ENCODE data around the gene WDR82.

Gene WDR82

DNA sequence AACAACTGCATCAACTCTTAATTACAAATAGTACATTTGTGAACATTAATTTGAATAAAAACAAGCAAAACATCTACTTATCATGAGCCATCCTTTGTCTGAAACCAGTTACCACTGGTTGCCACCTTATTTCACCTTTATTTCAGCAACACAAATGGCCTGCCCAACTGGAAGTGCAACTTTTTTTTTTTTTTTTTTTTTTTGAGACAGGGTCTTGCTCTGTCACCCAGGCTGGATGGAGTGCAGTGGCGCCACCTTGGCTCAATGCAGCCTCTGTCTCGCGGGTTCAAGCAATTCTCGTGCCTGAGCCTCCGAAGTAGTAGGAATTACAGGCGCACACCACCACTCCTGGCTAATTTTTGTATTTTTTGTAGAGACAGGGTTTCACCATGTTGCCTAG lies 13.1 kb downstream of the WDR82 start:
- H3K4me3 ChIP-seq (ENCODE audit: low read length), result no peak overlapping the region
- no peak for DNase-seq (ENCODE audit: low read depth, low spot score)

GRCh38 chr3:52262447-52262846 lies 16.0 kb downstream of the WDR82 start:
- no peak for DNase-seq (ENCODE audit: low read depth, low spot score)
- no peak overlapping the region for H3K4me3 ChIP-seq (ENCODE audit: low read length)

DNA sequence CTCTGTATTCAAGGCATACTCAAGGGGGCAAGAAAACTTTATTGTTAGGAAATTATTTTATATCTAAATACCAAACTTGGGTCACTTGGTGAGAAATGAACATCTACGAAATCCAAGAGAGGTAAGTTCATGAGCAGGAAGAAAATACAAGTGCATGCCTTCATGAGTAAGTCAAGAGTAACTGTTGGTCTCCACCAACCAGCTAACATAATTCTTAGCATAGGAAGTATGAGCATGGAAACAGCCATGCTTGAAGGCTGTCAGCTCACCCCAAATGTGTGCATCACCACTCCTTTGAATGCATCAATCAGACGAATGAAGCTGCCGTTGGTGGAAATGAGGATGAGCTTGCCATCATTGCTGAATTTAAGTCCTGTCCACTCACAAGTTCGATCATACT lies 19.0 kb downstream of the WDR82 start:
- H3K4me3 ChIP-seq (ENCODE audit: low read length), result no peak overlapping the region
- DNase-seq (ENCODE audit: low read depth, low spot score), result no peak

GRCh38 chr3:52259035-52259434 lies 19.4 kb downstream of the WDR82 start:
- no peak overlapping the region for H3K4me3 ChIP-seq (ENCODE audit: low read length)
- no peak for DNase-seq (ENCODE audit: low read depth, low spot score)

- H3K4me3 ChIP-seq (ENCODE audit: low read length), result no peak overlapping the region
- DNase-seq (ENCODE audit: low read depth, low spot score), result no peak
Observed at GRCh38 chr3:52257911-52258310, 20.5 kb downstream of the WDR82 start.

GRCh38 chr3:52256622-52257021 lies 21.8 kb downstream of the WDR82 start:
- no peak for DNase-seq (ENCODE audit: low read depth, low spot score)
- no peak overlapping the region for H3K4me3 ChIP-seq (ENCODE audit: low read length)

GRCh38 chr3:52256159-52256558 lies 22.3 kb downstream of the WDR82 start:
- no peak for DNase-seq (ENCODE audit: low read depth, low spot score)
- no peak overlapping the region for H3K4me3 ChIP-seq (ENCODE audit: low read length)

DNA sequence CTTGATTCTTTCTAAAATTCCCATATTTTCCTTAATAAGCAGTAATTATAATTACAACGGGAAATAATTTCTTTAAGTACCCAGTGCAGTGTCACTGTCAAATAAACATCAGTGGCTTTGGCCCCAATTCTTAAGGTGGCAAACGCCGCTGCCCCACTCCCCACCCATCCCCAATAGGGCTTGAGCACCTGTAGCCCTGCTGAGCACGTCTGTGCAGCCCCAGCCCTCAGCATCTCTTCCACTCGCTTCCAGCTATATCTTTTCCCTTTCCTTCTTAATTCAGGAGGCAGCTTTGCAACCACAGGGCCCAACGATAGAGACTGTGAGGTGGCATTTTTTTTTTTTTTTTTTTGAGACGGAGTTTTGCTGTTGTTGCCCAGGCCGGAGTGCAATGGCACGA lies 23.8 kb downstream of the WDR82 start:
- H3K4me3 ChIP-seq (ENCODE audit: low read length), result no peak overlapping the region
- no peak for DNase-seq (ENCODE audit: low read depth, low spot score)

GRCh38 chr3:52253314-52254304 lies 24.8 kb downstream of the WDR82 start:
- DNase-seq (ENCODE audit: low read depth, low spot score), result peak; percentile 96
- peak overlapping the region; percentile 27 for H3K4me3 ChIP-seq (ENCODE audit: low read length)

DNA sequence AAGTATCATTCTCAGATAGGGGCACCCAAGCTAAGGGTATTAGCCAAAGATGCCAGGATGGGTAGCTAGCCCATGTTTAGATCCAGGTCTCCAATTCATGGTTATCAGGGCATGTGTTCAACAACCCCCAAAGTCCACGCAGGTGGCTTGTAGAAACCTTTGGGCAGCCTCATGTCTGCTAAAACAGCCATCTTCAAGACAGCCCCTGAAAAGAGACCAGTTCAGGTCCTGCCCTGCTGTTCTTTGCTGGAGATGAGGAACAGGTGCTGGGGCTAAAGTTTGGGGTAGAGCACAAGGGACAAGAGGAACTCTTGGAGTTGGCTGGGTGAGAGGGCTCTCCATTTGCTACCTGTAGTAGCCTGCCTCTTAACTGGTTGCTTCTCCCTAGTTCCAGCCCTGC lies 28.3 kb downstream of the WDR82 start:
- no peak overlapping the region for H3K4me3 ChIP-seq (ENCODE audit: low read length)
- DNase-seq (ENCODE audit: low read depth, low spot score), result no peak

GRCh38 chr3:52249683-52250082 lies 28.8 kb downstream of the WDR82 start:
- no peak for DNase-seq (ENCODE audit: low read depth, low spot score)

DNA sequence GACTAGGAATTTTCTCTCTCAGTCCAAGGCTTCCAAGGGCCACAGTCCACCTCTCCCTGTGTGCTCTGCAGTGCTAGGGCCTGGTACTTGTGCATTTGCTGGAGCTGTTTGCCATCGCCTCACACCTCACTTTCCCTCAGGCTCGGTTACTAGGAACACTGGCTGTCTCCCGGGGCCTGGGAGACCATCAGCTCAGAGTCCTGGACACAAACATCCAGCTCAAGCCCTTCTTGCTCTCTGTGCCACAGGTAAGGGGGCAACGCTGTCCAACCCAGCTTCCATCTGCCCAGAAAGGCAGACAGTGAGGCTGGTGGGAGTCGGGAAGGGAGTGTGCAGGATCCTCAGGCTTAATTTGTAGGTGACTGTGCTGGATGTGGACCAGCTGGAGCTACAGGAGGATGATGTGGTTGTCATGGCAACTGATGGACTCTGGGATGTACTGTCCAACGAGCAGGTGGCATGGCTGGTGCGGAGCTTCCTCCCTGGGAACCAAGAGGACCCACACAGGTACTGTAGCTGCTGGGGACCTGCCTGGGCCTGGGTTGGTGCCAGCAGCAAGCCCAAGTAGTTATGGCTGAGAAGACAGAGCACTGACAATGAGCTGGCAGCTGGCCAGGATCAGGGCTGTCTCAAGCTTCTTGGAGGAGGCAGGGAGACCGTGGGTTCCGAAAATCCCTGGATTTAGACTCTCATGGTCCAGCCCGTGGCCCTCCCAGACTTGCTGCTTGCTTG lies 29.5 kb downstream of the WDR82 start:
- no peak for DNase-seq (ENCODE audit: low read depth, low spot score)

More at GRCh38 chr3:52249683-52250082, 28.8 kb downstream of the WDR82 start:
- H3K4me3 ChIP-seq (ENCODE audit: low read length), result no peak overlapping the region

DNA sequence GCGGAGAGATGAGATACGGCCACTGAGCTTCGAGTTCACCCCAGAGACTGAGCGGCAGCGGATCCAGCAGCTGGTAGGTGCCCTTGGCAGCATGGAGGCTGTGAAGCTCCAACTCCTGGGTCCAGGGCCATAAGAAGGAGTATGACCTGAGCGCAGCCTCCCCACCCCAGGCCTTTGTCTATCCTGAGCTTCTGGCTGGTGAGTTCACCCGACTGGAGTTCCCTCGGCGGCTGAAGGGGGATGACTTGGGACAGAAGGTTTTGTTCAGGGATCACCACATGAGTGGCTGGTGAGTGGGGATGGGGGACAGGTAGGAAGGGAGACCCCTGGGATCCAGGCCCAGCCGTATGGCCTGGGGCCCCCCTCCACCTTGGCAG lies 30.3 kb downstream of the WDR82 start:
- H3K4me3 ChIP-seq (ENCODE audit: low read length), result no peak overlapping the region
- no peak for DNase-seq (ENCODE audit: low read depth, low spot score)

More for the DNA sequence above, 29.5 kb downstream of the WDR82 start:
- H3K4me3 ChIP-seq (ENCODE audit: low read length), result no peak overlapping the region

DNA sequence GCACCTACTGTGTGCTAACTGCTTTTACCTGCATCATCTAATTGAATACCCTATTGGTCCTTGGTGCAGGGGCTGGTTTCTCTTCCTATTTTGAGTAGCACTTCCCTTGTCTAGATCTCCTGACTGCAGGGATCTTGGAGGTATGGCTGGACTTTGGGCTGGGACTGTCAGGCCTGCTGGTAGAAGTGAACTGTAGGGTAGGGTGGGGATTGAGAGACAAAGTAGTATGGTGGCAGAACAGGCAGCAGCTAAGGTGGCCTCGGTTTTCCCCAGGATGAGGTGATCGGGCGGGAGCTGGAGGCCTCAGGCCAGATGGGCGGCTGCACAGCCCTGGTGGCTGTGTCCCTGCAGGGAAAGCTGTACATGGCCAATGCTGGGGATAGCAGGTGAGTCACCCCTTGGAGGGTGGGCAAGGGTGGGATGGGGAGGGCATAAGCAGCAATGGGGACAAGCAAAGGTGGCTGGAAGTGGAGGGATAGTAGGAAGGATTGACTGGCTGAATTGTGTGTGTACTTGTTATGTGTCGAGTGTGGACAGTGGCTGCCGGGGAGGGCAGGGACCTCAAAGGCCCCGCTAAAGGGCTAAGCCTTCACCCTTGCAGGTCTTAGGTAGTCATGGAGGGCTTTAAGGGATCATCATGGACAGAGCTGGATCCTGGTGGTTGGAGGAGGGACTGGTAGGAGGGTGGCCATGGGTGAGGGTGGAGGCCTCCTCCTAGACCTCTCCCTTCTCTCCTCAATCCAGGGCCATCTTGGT lies 30.9 kb downstream of the WDR82 start:
- H3K4me3 ChIP-seq (ENCODE audit: low read length), result no peak overlapping the region
- no peak for DNase-seq (ENCODE audit: low read depth, low spot score)

GRCh38 chr3:52246728-52247408 lies 31.6 kb downstream of the WDR82 start:
- H3K4me3 ChIP-seq (ENCODE audit: low read length), result peak overlapping the region; percentile 61; the same call in 1 of the 2 replicates
- DNase-seq (ENCODE audit: low read depth, low spot score), result no peak

- peak overlapping the region; percentile 61 for H3K4me3 ChIP-seq (ENCODE audit: low read length)
- no peak for DNase-seq (ENCODE audit: low read depth, low spot score)
Observed at GRCh38 chr3:52246264-52246620, 32.2 kb downstream of the WDR82 start.

- DNase-seq (ENCODE audit: low read depth, low spot score), result no peak
- H3K4me3 ChIP-seq (ENCODE audit: low read length), result peak within 1 kb of the TSS; percentile 61
Observed at GRCh38 chr3:52245322-52246263, 32.9 kb downstream of the WDR82 start, which contains the start of gene PPM1M. Gene PPM1M (plus strand): TSS chr3:52245759. CDS start chr3:52245825, 66 bp downstream.

Data from Jurkat, Clone E6-1 (cell line).